NCI-H2107 treated with DMSO at 0.1 percent for 48 hours (cell line): ENCODE data around the gene TSPAN6.

Experiments used
- DNase-seq: peaks from one replicate; lab custom pipeline; 2025; ENCODE audit not compliant: unreplicated experiment; lab: John Stamatoyannopoulos, UW

The TSPAN6 gene

GRCh38 chrX:100591256-100592051 lies 45.2 kb downstream of the TSPAN6 start:
- no peak for DNase-seq

DNA sequence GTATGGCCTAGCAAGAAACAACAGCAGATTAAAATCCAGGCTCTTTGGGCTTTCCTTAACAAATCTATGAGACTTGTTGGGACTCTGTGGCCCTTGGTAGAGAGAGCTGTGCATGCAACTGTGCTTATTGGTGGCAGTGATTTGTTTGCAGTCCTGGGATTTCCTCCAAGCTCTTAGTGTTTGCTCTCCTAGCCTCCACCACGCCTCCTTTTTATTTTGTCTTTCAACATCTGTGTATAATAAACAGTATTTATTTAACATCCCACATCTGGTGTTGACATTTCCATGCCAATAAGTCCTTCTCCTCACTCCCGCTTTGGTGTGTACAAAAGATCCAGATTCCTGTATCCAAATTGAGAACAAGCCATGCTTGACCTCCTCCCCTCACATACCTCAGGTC lies 48.7 kb downstream of the TSPAN6 start:
- DNase-seq = no peak

DNA sequence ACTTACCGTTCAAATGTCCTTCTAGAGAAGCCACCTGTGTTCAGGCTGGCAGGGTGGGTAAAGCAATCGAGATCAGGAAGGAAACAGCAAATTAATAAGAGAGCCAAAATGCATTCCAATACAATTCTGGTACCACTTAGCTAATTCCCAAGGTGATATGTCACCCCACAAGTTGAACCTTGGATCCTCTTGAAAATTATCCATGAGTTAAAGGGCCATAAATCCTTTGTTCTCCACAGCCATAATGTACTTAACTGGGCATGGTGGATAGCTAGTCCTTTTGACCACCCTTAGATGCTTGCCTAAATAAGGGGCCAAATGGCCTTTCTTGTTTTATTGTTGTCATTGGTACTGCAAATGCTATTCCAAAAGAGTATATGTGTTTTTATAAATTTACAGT lies 49.9 kb downstream of the TSPAN6 start:
- no peak for DNase-seq

DNA sequence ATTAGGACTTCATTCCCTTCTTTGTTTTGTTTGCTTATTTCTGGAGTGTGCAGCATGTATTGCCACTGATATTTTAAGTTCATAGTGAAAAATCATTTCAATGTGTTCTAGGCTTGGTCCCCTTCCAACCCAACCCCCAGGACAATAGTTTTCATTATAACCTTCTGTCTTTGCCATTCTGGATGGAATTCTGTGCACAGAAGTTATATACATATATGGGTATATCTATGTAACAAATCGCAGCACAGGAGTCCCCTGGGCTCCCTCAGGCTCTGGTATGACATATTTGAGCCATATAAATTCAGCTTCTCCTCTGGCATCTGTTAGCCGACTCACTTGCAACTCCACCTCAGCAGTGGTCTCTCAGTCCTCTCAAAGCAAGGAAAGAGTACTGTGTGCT lies 52.0 kb downstream of the TSPAN6 start, which contains the start of gene TNMD:
Gene TNMD, plus strand, starts transcription at position 326 of the 400 bp plus-strand sequence. CDS start 83 bp downstream, outside the sequence.
- no peak for DNase-seq
